Neural crest cell (in vitro differentiated cells): Measurements from ENCODE around the gene ZCCHC17. TPM values are rescaled to one million over a fixed set of nuclear protein-coding genes. Genes with fewer than 3 reads are reported as not detected.

ENCODE experiments used
- DNase-seq: peaks from one replicate; pipeline ENCODE4 v3.0.0; 2021; ENCODE audit warnings: low read depth, mixed read lengths, low spot score
- H3K27ac Mint-ChIP-seq: one replicate; pipeline ENCODE4 v1.8.0; 2021; ENCODE audit warnings: mild to moderate bottlenecking, mixed read lengths; ENCODE audit not compliant: unreplicated experiment
- H3K27me3 Mint-ChIP-seq: 2 replicates; pipeline ENCODE4 v1.8.0; 2021; ENCODE audit warnings: low read depth, mild to moderate bottlenecking, mixed read lengths
- H3K36me3 Mint-ChIP-seq: 2 replicates; pipeline ENCODE4 v1.8.0; 2021; ENCODE audit warnings: low read depth, mild to moderate bottlenecking, mixed read lengths
- H3K4me1 Mint-ChIP-seq: 2 replicates; pipeline ENCODE4 v1.8.0; 2021; ENCODE audit warnings: mixed read lengths
- H3K4me3 Mint-ChIP-seq: one replicate; pipeline ENCODE4 v1.8.0; 2021; ENCODE audit warnings: mild to moderate bottlenecking, mixed read lengths
- H3K9me3 Mint-ChIP-seq: 2 replicates; pipeline ENCODE4 v1.8.0; 2021; ENCODE audit warnings: mixed read lengths
- total RNA-seq: library from RNA; stranded (reverse); gene quantifications from 2 replicates; pipeline ENCODE4 v1.2.1, GENCODE V29; 2021
- TF ChIP-seq, protein P1 (sequence below): fragments of 200-600 bp; sonication (generic); conservative IDR thresholded peaks from 2 replicates; pipeline ENCODE4 v1.5.0; 2021; ENCODE audit warnings: antibody characterized with exemption, mild to moderate bottlenecking

The ZCCHC17 gene
- total RNA-seq, 1 donor from 2014 or later, result 59.7 TPM

DNA sequence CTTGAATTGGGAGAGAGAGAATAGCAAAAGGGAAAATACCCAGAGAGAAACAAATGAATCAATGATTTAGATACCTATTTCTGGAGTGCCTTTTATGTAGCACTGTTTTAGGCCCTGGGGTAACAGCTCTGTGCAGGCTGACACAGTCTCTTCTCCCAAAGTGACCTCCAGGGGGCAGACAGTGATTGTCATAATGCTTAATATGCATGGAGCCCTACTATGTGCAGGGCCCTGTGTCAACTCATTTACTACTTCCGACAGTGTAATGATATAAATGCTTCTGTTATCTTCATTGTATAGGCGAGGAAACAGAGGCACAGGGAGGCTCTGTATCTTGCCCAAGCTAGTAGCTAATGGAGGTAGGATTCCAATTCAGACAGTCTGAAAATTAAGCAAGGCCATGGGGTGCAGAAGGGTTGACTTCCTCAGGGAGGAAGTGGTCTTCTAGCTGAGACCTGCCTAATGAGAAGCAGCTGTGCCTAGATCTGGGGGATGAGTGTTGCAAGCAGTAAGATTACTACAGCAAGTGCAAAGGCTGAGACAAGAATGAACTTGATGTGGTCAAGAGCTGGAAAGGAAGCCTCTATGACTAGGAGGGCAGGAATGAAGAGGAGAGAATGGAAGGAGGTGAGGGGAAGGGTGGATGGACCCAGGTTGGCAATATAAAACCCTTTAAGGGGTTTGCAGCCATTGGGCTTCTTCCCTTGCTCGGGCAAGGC is 100.0 kb downstream of the ZCCHC17 start:
- peaks cover 22% of the 10 kb centered on the region for H3K4me1 Mint-ChIP-seq
- DNase-seq, result no peak
- no peak overlapping the region for H3K27ac Mint-ChIP-seq
- H3K36me3 Mint-ChIP-seq, result no peaks in the 10 kb centered on the region
- H3K4me3 Mint-ChIP-seq, result no peak overlapping the region
- no peaks in the 10 kb centered on the region for H3K27me3 Mint-ChIP-seq
- TF ChIP-seq, protein P1, sequence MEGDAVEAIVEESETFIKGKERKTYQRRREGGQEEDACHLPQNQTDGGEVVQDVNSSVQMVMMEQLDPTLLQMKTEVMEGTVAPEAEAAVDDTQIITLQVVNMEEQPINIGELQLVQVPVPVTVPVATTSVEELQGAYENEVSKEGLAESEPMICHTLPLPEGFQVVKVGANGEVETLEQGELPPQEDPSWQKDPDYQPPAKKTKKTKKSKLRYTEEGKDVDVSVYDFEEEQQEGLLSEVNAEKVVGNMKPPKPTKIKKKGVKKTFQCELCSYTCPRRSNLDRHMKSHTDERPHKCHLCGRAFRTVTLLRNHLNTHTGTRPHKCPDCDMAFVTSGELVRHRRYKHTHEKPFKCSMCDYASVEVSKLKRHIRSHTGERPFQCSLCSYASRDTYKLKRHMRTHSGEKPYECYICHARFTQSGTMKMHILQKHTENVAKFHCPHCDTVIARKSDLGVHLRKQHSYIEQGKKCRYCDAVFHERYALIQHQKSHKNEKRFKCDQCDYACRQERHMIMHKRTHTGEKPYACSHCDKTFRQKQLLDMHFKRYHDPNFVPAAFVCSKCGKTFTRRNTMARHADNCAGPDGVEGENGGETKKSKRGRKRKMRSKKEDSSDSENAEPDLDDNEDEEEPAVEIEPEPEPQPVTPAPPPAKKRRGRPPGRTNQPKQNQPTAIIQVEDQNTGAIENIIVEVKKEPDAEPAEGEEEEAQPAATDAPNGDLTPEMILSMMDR, result peak; percentile 46
- H3K9me3 Mint-ChIP-seq, result no peaks in the 10 kb centered on the region

DNA sequence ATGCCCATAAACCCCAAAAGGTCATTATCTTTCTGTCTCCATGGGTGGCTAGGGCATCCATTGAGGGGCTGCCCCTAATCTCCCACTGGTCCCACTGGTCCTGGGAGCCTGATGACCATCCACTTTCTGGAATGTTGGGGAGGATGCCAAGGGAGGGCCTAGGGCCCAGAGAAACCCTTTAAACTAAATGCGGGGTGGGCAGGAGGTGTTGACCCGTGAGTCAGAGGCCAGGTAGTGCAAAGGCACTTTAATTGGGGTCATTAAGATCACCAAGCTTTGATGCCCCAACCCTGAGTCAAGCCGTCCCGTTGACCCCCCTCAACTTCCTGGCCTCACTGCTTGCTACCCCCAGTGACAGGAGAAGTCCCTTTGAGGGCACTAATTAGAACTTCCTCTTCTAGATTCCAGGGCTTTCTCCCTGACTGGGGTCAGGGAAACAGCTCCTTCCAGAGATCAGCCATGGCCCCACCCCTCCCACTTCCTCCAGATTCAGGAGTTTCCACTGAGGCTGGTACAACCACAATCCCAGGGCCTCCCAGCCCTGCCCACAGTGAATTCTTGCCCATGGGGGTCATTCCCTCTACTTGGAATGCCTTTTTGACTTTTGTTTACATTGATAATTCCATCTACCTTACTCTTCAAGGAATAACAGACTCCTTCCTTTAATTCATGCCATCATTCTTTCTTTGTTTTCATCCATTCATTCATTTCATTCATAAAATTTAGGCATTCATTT is 100.7 kb downstream of the ZCCHC17 start:
- H3K9me3 Mint-ChIP-seq, result no peaks in the 10 kb centered on the region
- no peak for DNase-seq
- no peak overlapping the region for H3K4me3 Mint-ChIP-seq
- H3K27ac Mint-ChIP-seq, result no peak overlapping the region
- H3K36me3 Mint-ChIP-seq, result no peaks in the 10 kb centered on the region
- no peaks in the 10 kb centered on the region for H3K27me3 Mint-ChIP-seq
- TF ChIP-seq, protein P1, result no peak
- peaks cover 22% of the 10 kb centered on the region for H3K4me1 Mint-ChIP-seq

DNA sequence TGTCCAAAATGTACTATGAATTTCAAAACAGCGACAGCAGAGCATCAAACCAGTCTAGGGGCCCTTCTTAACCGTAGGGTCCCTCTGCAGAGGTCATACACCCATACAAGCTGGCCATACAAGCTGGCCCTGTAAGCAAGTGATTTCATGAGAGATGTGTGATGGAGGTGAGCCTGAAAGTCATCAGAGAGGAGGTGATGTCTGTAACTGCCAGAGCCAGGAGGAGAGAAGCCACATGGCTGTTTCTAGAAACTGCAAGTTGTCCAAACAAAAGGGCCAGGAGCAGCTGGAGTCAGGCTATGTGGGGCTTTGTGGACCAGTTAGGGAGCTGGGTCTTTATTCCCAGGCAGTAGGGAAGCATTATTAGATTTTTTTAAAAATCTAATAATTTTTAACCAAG is 101.4 kb downstream of the ZCCHC17 start:
- Mint-ChIP-seq H3K4me3 (no peak overlapping the region), H3K27ac (no peak overlapping the region), H3K36me3 (no peaks in the 10 kb centered on the region), H3K4me1 (peaks cover 22% of the 10 kb centered on the region), H3K9me3 (no peaks in the 10 kb centered on the region), H3K27me3 (no peaks in the 10 kb centered on the region)
- no peak for DNase-seq
- TF ChIP-seq, protein P1, result no peak

DNA sequence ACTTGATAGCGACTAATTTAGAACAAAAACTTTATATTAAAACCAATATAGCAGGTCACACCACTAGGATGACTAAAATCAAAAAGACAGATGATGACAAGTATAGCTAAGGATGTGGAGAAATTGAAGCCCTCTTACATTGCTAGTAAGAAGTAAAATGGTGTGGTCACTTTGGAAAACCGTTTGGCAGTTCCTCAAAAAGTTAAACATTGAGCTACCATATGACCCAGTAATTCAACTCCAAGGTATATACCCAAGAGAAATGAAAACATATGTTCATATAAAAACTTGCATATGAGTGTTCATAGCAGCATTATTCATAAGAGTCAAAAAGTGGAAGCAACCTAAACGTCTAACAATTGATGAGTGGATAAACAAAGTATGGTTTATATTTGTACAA is 103.1 kb downstream of the ZCCHC17 start:
- Mint-ChIP-seq H3K27ac (no peak overlapping the region), H3K36me3 (no peaks in the 10 kb centered on the region), H3K27me3 (no peaks in the 10 kb centered on the region), H3K9me3 (no peaks in the 10 kb centered on the region), H3K4me1 (peaks cover 14% of the 10 kb centered on the region), H3K4me3 (no peak overlapping the region)
- TF ChIP-seq, protein P1, result no peak
- no peak for DNase-seq

DNA sequence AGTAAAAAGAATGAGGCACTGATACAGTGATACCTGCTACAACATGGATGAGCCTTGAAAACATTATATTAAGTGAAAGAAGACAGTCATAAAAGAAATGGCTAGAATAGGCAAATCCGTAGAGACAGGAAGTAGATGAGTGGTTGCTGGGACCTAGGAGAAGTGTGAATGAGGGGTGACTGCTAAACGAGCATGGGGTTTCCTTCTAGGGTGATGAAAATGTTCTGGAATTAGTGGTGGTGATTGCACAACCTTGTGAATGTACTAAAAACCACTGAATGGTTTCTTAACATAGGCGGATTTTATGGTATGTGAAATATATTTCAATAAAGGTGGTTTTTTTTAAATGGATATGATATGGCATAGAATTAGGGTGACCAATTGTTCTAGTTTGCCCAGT is 103.6 kb downstream of the ZCCHC17 start:
- TF ChIP-seq, protein P1, result no peak
- no peak overlapping the region for H3K4me3 Mint-ChIP-seq
- H3K27ac Mint-ChIP-seq, result no peak overlapping the region
- H3K36me3 Mint-ChIP-seq, result no peaks in the 10 kb centered on the region
- no peaks in the 10 kb centered on the region for H3K9me3 Mint-ChIP-seq
- no peaks in the 10 kb centered on the region for H3K27me3 Mint-ChIP-seq
- DNase-seq, result no peak
- peaks cover 13% of the 10 kb centered on the region for H3K4me1 Mint-ChIP-seq
